ENCODE results near the gene ZIC2.

ZIC2 gene

GRCh38 chr13:99996381-99996973 lies 14.9 kb downstream of the ZIC2 start:
- no peak for TF ChIP-seq CTCF (IDR thresholded peaks at IDR 0.05; ENCODE audit: low read length, missing control alignments)
- H3K4me3 ChIP-seq (replicated peaks; ENCODE audit: low read depth, low read length), result no peak overlapping the region
- no peak for DNase-seq (ENCODE audit: low read depth)

- H3K4me3 ChIP-seq (replicated peaks; ENCODE audit: low read depth, low read length), result no peak overlapping the region
- TF ChIP-seq CTCF (IDR thresholded peaks at IDR 0.05; ENCODE audit: low read length, missing control alignments), result no peak
- no peak for DNase-seq (ENCODE audit: low read depth)
These were observed 16.2 kb downstream of the ZIC2 start for GRCh38 chr13:99997702-99998214.

- DNase-seq (ENCODE audit: low read depth), result no peak
- no peak overlapping the region for H3K4me3 ChIP-seq (replicated peaks; ENCODE audit: low read depth, low read length)
- no peak for TF ChIP-seq CTCF (IDR thresholded peaks at IDR 0.05; ENCODE audit: low read length, missing control alignments)
These were observed 16.7 kb downstream of the ZIC2 start for GRCh38 chr13:99998261-99998660.

- no peak for TF ChIP-seq CTCF (IDR thresholded peaks at IDR 0.05; ENCODE audit: low read length, missing control alignments)
- DNase-seq (ENCODE audit: low read depth), result no peak
- H3K4me3 ChIP-seq (replicated peaks; ENCODE audit: low read depth, low read length), result no peak overlapping the region
These were observed 33.0 kb downstream of the ZIC2 start for GRCh38 chr13:100014621-100015020.

- DNase-seq (ENCODE audit: low read depth), result no peak
- no peak for TF ChIP-seq CTCF (IDR thresholded peaks at IDR 0.05; ENCODE audit: low read length, missing control alignments)
- H3K4me3 ChIP-seq (replicated peaks; ENCODE audit: low read depth, low read length), result no peak overlapping the region
These were observed 38.3 kb downstream of the ZIC2 start for GRCh38 chr13:100019780-100020356.

GRCh38 chr13:100022798-100023197 lies 41.2 kb downstream of the ZIC2 start:
- H3K4me3 ChIP-seq (replicated peaks; ENCODE audit: low read depth, low read length), result no peak overlapping the region
- DNase-seq (ENCODE audit: low read depth), result no peak
- TF ChIP-seq CTCF (IDR thresholded peaks at IDR 0.05; ENCODE audit: low read length, missing control alignments), result no peak

- no peak overlapping the region for H3K4me3 ChIP-seq (replicated peaks; ENCODE audit: low read depth, low read length)
- DNase-seq (ENCODE audit: low read depth), result no peak
- no peak for TF ChIP-seq CTCF (IDR thresholded peaks at IDR 0.05; ENCODE audit: low read length, missing control alignments)
These were observed 42.4 kb downstream of the ZIC2 start for GRCh38 chr13:100024023-100024422.
